Ovary (tissue), 9 donors: Measurements from ENCODE around the gene ABCC1. TPM values are rescaled to one million over a fixed set of nuclear protein-coding genes. Genes with fewer than 3 reads are reported as not detected.
"Not testable (repeated sequence)": the region's sequence is repeated elsewhere in the genome, so short reads cannot be mapped to it uniquely, and the experiment has no call there.

Experiments used
- DNase-seq, 5 donors: peaks; one replicate each; pipeline ENCODE4 v3.0.0-alpha.2; 2019 to 2020
- H3K27ac ChIP-seq, 2 donors: fragments of 200-600 bp; one replicate each; pipeline versions ENCODE4 v1.5.1 to v1.8.0; 2019 to 2022
- H3K27me3 ChIP-seq: fragments of 200-600 bp; one replicate; pipeline ENCODE4 v1.8.0; 2022
- H3K36me3 ChIP-seq: fragments of 200-600 bp; sonication (generic); one replicate; pipeline ENCODE4 v1.5.1; 2019
- H3K4me1 ChIP-seq: one replicate; pipeline ENCODE4 v1.8.1; 2013; ENCODE audit warnings: mild to moderate bottlenecking, moderate library complexity; ENCODE audit not compliant: insufficient read depth
- H3K4me3 ChIP-seq: fragments of 200-600 bp; sonication (generic); one replicate; pipeline ENCODE4 v1.5.1; 2017
- H3K9me3 ChIP-seq, 2 donors: fragments of 200-600 bp in 1 of 2; sonication (generic) in 1 of 2; one replicate each; pipeline versions ENCODE4 v1.5.1 to v1.8.1; 2013 to 2019; ENCODE audit warnings: mild to moderate bottlenecking in 1 of 2, moderate library complexity in 1 of 2
- EP300 ChIP-seq: sonication (generic); formaldehyde crosslinking; IDR thresholded peaks from one replicate; pipeline ENCODE4 v1.6.1; 2017; ENCODE audit warnings: antibody characterized with exemption
- POLR2A ChIP-seq: fragments of 450-650 bp; IDR thresholded peaks from one replicate; pipeline ENCODE4 v1.6.1; 2017; ENCODE audit warnings: antibody characterized with exemption, mild to moderate bottlenecking, moderate library complexity
- WGBS, 3 donors: extraction: QIAGEN DNeasy Blood & Tissue Kit in 1 of 3; methylation state at CpG; one replicate each; pipeline versions ENCODE4 v1.1.5 to v1.1.7; 2013 to 2017; 5-methylcytosine and 5-hydroxymethylcytosine counted together
- intact Hi-C, 4 donors: fragments of 100-400 bp; cut with DNase I; formaldehyde crosslinking; loops; one replicate each; pipeline versions ENCODE4 v1.11.0 to v1.15.1; 2022 to 2023
- polyA plus RNA-seq, 2 donors: library from polyadenylated mRNA; stranded (reverse); fragments of 200-250 nt in 1 of 2; fragments of 350-450 nt in 1 of 2; fragmentation: Illumina TruSeq in 1 of 2; extraction: RNeasy Lipid Tissue Mini Kit (QIAGEN cat#74804) in 1 of 2; gene quantifications; one replicate each; pipeline ENCODE4 v1.2.3, GENCODE V29; 2013 to 2014
- total RNA-seq, 7 donors: library from RNA; depleted of rRNA in 2 of 7; stranded (reverse); fragments of >200 nt in 2 of 7; fragmentation: NEBNext Ultra II Directional in 3 of 7; extraction: Animal tissue kit (Norgen Biotek cat#: 25700) in 3 of 7; gene quantifications; one replicate each; pipeline versions ENCODE4 v1.1.0 to v1.2.4, GENCODE V29; 2016 to 2023
- TF ChIP-seq, protein P1 (sequence below), 3 donors: fragments of 450-650 bp in 2 of 3; fragments of 200-600 bp in 1 of 3; IDR thresholded peaks; one replicate each; pipeline versions ENCODE4 v1.5.1 to v1.8.0; 2016 to 2022; ENCODE audit warnings: antibody characterized with exemption in 3 of 3, mild to moderate bottlenecking in 1 of 3
- donor health status: DM: no; HTN: no; CAD: no; lungs with moderate emphysema.
- donor health status: DM: no; HTN: no; CAD: no.
- donor health status: Bipolar disorder and iron deficiency.
- donor health status: DM: yes; HTN: yes; CAD: no.
- donor health status: DM: no; HTN: no; CAD: no.
- donor health status: DM: yes; HTN: yes; CAD: no.

Gene ABCC1
- total and polyA plus RNA-seq, 9 donors: 10.0 to 31.1 (median 20.9) TPM

DNA sequence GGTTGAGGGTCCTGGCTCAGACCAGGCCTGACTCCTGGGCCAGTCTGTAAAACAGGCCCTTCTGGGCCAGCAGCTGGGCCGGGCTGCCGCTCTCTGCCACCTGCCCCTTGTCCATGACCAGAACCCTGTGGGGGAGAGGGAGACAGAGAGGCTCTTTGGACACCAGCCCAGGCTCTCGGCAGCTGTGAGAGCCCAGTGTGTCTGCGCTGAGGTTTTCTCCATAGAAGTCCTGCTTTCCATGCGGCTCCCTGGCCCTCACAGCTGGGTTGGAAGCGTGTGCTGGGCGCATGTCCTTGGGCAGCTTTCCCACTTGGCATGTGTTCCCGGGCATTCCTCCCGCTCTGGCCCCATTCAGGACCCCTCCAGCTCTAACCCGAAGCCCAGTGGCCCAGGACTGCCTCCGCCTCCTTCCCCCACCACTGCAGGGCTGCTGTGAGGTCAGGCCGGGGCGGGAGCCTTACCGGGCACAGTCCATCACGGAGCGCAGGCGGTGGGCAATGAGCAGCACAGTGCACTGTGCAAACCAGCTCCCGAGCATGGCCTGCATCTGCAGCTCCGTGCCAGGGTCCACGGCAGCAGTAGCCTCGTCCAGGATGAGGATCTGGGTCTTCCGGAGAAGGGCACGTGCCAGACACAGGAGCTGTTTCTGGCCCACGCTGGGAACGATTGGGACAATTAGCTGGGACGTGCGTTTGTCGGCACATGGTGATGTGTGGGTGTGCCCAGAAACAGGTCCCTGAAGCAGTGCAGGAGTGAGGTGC is 200.9 kb downstream of the ABCC1 start:
- TF ChIP-seq EP300 (no peak), POLR2A (no peak)
- TF ChIP-seq, protein P1, sequence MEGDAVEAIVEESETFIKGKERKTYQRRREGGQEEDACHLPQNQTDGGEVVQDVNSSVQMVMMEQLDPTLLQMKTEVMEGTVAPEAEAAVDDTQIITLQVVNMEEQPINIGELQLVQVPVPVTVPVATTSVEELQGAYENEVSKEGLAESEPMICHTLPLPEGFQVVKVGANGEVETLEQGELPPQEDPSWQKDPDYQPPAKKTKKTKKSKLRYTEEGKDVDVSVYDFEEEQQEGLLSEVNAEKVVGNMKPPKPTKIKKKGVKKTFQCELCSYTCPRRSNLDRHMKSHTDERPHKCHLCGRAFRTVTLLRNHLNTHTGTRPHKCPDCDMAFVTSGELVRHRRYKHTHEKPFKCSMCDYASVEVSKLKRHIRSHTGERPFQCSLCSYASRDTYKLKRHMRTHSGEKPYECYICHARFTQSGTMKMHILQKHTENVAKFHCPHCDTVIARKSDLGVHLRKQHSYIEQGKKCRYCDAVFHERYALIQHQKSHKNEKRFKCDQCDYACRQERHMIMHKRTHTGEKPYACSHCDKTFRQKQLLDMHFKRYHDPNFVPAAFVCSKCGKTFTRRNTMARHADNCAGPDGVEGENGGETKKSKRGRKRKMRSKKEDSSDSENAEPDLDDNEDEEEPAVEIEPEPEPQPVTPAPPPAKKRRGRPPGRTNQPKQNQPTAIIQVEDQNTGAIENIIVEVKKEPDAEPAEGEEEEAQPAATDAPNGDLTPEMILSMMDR (IDR thresholded peaks at IDR 0.05): no peak
- DNase-seq: peak; percentile 85 to 98 (median 96)

GRCh38 chr16:16150878-16151152 is 201.4 kb downstream of the ABCC1 start:
- no peak for DNase-seq
- H3K27ac ChIP-seq: peak overlapping the region in 1 of 2 donors; percentile 70
- no peaks in the 10 kb centered on the region for H3K9me3 ChIP-seq
- no peak overlapping the region for H3K4me3 ChIP-seq
- no peaks in the 10 kb centered on the region for H3K36me3 ChIP-seq
- intact Hi-C loops: no loop called here
- 71 to 93% (median 87%) methylated on average over 4 of the region's 4 CpGs for WGBS, 3 donors
- TF ChIP-seq POLR2A (no peak), EP300 (no peak)
- TF ChIP-seq, protein P1 (IDR thresholded peaks at IDR 0.05): no peak
- no peaks in the 10 kb centered on the region for H3K27me3 ChIP-seq
- peaks cover 21% of the 10 kb centered on the region for H3K4me1 ChIP-seq

More for the DNA sequence above, 200.9 kb downstream of the ABCC1 start:
- WGBS, 3 donors: 2 to 10% (median 4%) methylated on average over 25 to 28 of the region's 28 CpGs
- no peak overlapping the region for H3K4me3 ChIP-seq
- H3K36me3 ChIP-seq: no peaks in the 10 kb centered on the region
- H3K9me3 ChIP-seq: no peaks in the 10 kb centered on the region
- H3K27ac ChIP-seq: peak overlapping the region in 1 of 2 donors; percentile 70
- H3K4me1 ChIP-seq: peaks cover 21% of the 10 kb centered on the region
- no peaks in the 10 kb centered on the region for H3K27me3 ChIP-seq
- intact Hi-C loops: no loop called here

- DNase-seq: no peak
- H3K36me3 ChIP-seq: no peaks in the 10 kb centered on the region
- no peaks in the 10 kb centered on the region for H3K27me3 ChIP-seq
- no peak overlapping the region for H3K4me3 ChIP-seq
- intact Hi-C loops: no loop called here
- TF ChIP-seq POLR2A (no peak), EP300 (no peak)
- TF ChIP-seq, protein P1 (IDR thresholded peaks at IDR 0.05): no peak
- H3K27ac ChIP-seq: peak overlapping the region in 1 of 2 donors; percentile 70
- H3K9me3 ChIP-seq: no peaks in the 10 kb centered on the region
- H3K4me1 ChIP-seq: peaks cover 21% of the 10 kb centered on the region
- WGBS, 3 donors: 50 to 62% (median 53%) methylated on average over 8 of the region's 8 CpGs
Measured at GRCh38 chr16:16151315-16151714, 201.9 kb downstream of the ABCC1 start.

- H3K9me3 ChIP-seq, intact Hi-C loops, DNase-seq, H3K27me3 ChIP-seq, H3K36me3 ChIP-seq, H3K27ac ChIP-seq, H3K4me3 ChIP-seq: not testable (repeated sequence)
- 92 to 95% (median 94%) methylated on average over 12 of the region's 12 CpGs for WGBS, 3 donors
- H3K4me1 ChIP-seq: peaks cover 21% of the 10 kb centered on the region
Measured at GRCh38 chr16:16153000-16153399, 203.6 kb downstream of the ABCC1 start.

- no peak for DNase-seq
- Histone ChIP-seq H3K4me1 (peaks cover 10% of the 10 kb centered on the region), H3K27me3 (no peaks in the 10 kb centered on the region), H3K27ac (no peak overlapping the region), H3K9me3 (no peaks in the 10 kb centered on the region), H3K4me3 (no peak overlapping the region), H3K36me3 (no peaks in the 10 kb centered on the region)
- 66 to 68% (median 68%) methylated on average over 17 to 18 of the region's 18 CpGs for WGBS, 3 donors
- intact Hi-C loops: no loop called here
- TF ChIP-seq POLR2A: no peak
- TF ChIP-seq, protein P1 (IDR thresholded peaks at IDR 0.05): no peak
- no peak for TF ChIP-seq EP300
Measured at GRCh38 chr16:16154281-16154951, 205.0 kb downstream of the ABCC1 start.
